A549 (cell line): ENCODE results near the gene ATXN7L1.

Experiments
- CTCF ChIP-seq: fragments of >200 bp; sonication (Bioruptor Twin); formaldehyde crosslinking; IDR thresholded peaks from 3 replicates; pipeline ENCODE4 v1.5.1; 2016
- HMGXB4 ChIP-seq: fragments of 250-450 bp; sonication (Bioruptor Pico); IDR thresholded peaks from 2 replicates; pipeline ENCODE4 v1.5.0; 2021; ENCODE audit warnings: mild to moderate bottlenecking, moderate library complexity, borderline replicate concordance
- POLR2A ChIP-seq: IDR thresholded peaks from 2 replicates; pipeline ENCODE4 v1.6.1; 2012; ENCODE audit warnings: mild to moderate bottlenecking, low read length
- RCOR1 ChIP-seq: fragments of 150-350 bp; IDR thresholded peaks from 2 replicates; pipeline ENCODE4 v1.6.1; 2014; ENCODE audit warnings: antibody characterized with exemption, low read length, low read depth

GRCh38 chr7:105879782-105880181 lies 3.4 kb upstream of the ATXN7L1 start:
- TF ChIP-seq CTCF (no peak), RCOR1 (no peak), POLR2A (no peak), HMGXB4 (no peak)
